ENCODE results near the gene EXOC4.

Gene EXOC4

GRCh38 chr7:134105841-134106240 is 853.0 kb downstream of the EXOC4 start:
- H3K4me1 ChIP-seq (ENCODE audit: control insufficient read depth in 2 of 2, insufficient read depth in 1 of 2, low read depth in 1 of 2, low read length in 2 of 2): no peaks in the 10 kb centered on the region
- H2BK12ac ChIP-seq (ENCODE audit: low read length): no peak overlapping the region
- DNase-seq (ENCODE audit: low spot score): no peak
- H2BK5ac ChIP-seq (ENCODE audit: low read length): no peak overlapping the region
- no peaks in the 10 kb centered on the region for H3K79me1 ChIP-seq (ENCODE audit: low read depth, low read length)
- no peak overlapping the region for H3K14ac ChIP-seq (ENCODE audit: low read length)
- H3K9me3 ChIP-seq (replicated peaks in 1 of 2; ENCODE audit: control insufficient read depth in 2 of 2, insufficient read depth in 1 of 2, low read depth in 1 of 2, low read length in 2 of 2): no peaks in the 10 kb centered on the region
- no peak overlapping the region for H3K18ac ChIP-seq (ENCODE audit: low read length)
- no peak overlapping the region for H2BK120ac ChIP-seq (ENCODE audit: low read depth, low read length)
- H3K23ac ChIP-seq (ENCODE audit: low read depth, low read length, poor library complexity): no peak overlapping the region
- no peak overlapping the region for H2AK5ac ChIP-seq (ENCODE audit: low read depth, low read length)
- no peak overlapping the region for H3K27ac ChIP-seq (replicated peaks; ENCODE audit: low read length)
- H3K9ac ChIP-seq (ENCODE audit: low read depth, low read length, poor library complexity): no peak overlapping the region
- no peaks in the 10 kb centered on the region for H3K27me3 ChIP-seq (ENCODE audit: control insufficient read depth in 3 of 3, insufficient read depth in 3 of 3, low read depth in 1 of 3, low read length in 3 of 3)
- H3K4ac ChIP-seq (ENCODE audit: low read length): no peak overlapping the region
- H3K4me2 ChIP-seq (ENCODE audit: insufficient read depth, low read length, poor library complexity, severe bottlenecking): no peak overlapping the region
- H2AFZ ChIP-seq (ENCODE audit: low read length): no peak overlapping the region
- no peak overlapping the region for H3K4me3 ChIP-seq (ENCODE audit: low read length in 2 of 2)
- no peak overlapping the region for H4K8ac ChIP-seq (ENCODE audit: low read depth, low read length)
- H3K36me3 ChIP-seq (replicated peaks in 1 of 2; ENCODE audit: control insufficient read depth in 2 of 2, insufficient read depth in 2 of 2, low read length in 2 of 2): no peaks in the 10 kb centered on the region
- H4K91ac ChIP-seq (ENCODE audit: low read depth, low read length, poor library complexity): no peak overlapping the region
- no peak overlapping the region for H2BK15ac ChIP-seq (ENCODE audit: low read length)
- WGBS, 2 donors (ENCODE audit: extremely low coverage in 2 of 2, insufficient read length in 2 of 2, insufficient replicate concordance in 1 of 2): no CpG with 5 or more reads among the region's 5 CpGs

GRCh38 chr7:134108802-134109201 is 855.9 kb downstream of the EXOC4 start:
- H2AFZ ChIP-seq (ENCODE audit: low read length): no peak overlapping the region
- no peak overlapping the region for H3K9ac ChIP-seq (ENCODE audit: low read depth, low read length, poor library complexity)
- no peaks in the 10 kb centered on the region for H3K36me3 ChIP-seq (replicated peaks in 1 of 2; ENCODE audit: control insufficient read depth in 2 of 2, insufficient read depth in 2 of 2, low read length in 2 of 2)
- H3K23ac ChIP-seq (ENCODE audit: low read depth, low read length, poor library complexity): no peak overlapping the region
- H2BK5ac ChIP-seq (ENCODE audit: low read length): no peak overlapping the region
- H4K8ac ChIP-seq (ENCODE audit: low read depth, low read length): no peak overlapping the region
- H4K91ac ChIP-seq (ENCODE audit: low read depth, low read length, poor library complexity): no peak overlapping the region
- no peak overlapping the region for H2BK120ac ChIP-seq (ENCODE audit: low read depth, low read length)
- H3K9me3 ChIP-seq (replicated peaks in 1 of 2; ENCODE audit: control insufficient read depth in 2 of 2, insufficient read depth in 1 of 2, low read depth in 1 of 2, low read length in 2 of 2): no peaks in the 10 kb centered on the region
- no peak overlapping the region for H3K14ac ChIP-seq (ENCODE audit: low read length)
- WGBS, 2 donors (ENCODE audit: extremely low coverage in 2 of 2, insufficient read length in 2 of 2, insufficient replicate concordance in 1 of 2): no CpG with 5 or more reads among the region's 2 CpGs
- no peak overlapping the region for H3K18ac ChIP-seq (ENCODE audit: low read length)
- H3K27ac ChIP-seq (replicated peaks; ENCODE audit: low read length): no peak overlapping the region
- H3K79me1 ChIP-seq (ENCODE audit: low read depth, low read length): no peaks in the 10 kb centered on the region
- no peak overlapping the region for H3K4me2 ChIP-seq (ENCODE audit: insufficient read depth, low read length, poor library complexity, severe bottlenecking)
- no peaks in the 10 kb centered on the region for H3K27me3 ChIP-seq (ENCODE audit: control insufficient read depth in 3 of 3, insufficient read depth in 3 of 3, low read depth in 1 of 3, low read length in 3 of 3)
- no peak for DNase-seq (ENCODE audit: low spot score)
- H3K4me3 ChIP-seq (ENCODE audit: low read length in 2 of 2): no peak overlapping the region
- no peaks in the 10 kb centered on the region for H3K4me1 ChIP-seq (ENCODE audit: control insufficient read depth in 2 of 2, insufficient read depth in 1 of 2, low read depth in 1 of 2, low read length in 2 of 2)
- no peak overlapping the region for H3K4ac ChIP-seq (ENCODE audit: low read length)
- H2AK5ac ChIP-seq (ENCODE audit: low read depth, low read length): no peak overlapping the region
- H2BK15ac ChIP-seq (ENCODE audit: low read length): no peak overlapping the region
- no peak overlapping the region for H2BK12ac ChIP-seq (ENCODE audit: low read length)

GRCh38 chr7:134113655-134114054 is 860.8 kb downstream of the EXOC4 start:
- Histone ChIP-seq H2BK120ac (ENCODE audit: low read depth, low read length) (no peak overlapping the region), H2BK12ac (ENCODE audit: low read length) (no peak overlapping the region), H2BK5ac (ENCODE audit: low read length) (no peak overlapping the region), H2AK5ac (ENCODE audit: low read depth, low read length) (no peak overlapping the region), H3K4ac (ENCODE audit: low read length) (no peak overlapping the region), H2AFZ (ENCODE audit: low read length) (no peak overlapping the region), H3K9me3 (replicated peaks in 1 of 2; ENCODE audit: control insufficient read depth in 2 of 2, insufficient read depth in 1 of 2, low read depth in 1 of 2, low read length in 2 of 2) (no peaks in the 10 kb centered on the region), H4K8ac (ENCODE audit: low read depth, low read length) (no peak overlapping the region), H3K4me1 (ENCODE audit: control insufficient read depth in 2 of 2, insufficient read depth in 1 of 2, low read depth in 1 of 2, low read length in 2 of 2) (no peaks in the 10 kb centered on the region), H3K9ac (ENCODE audit: low read depth, low read length, poor library complexity) (no peak overlapping the region), H3K4me3 (ENCODE audit: low read length in 2 of 2) (no peak overlapping the region), H3K27ac (replicated peaks; ENCODE audit: low read length) (no peak overlapping the region), H4K91ac (ENCODE audit: low read depth, low read length, poor library complexity) (no peak overlapping the region), H2BK15ac (ENCODE audit: low read length) (no peak overlapping the region), H3K18ac (ENCODE audit: low read length) (no peak overlapping the region), H3K4me2 (ENCODE audit: insufficient read depth, low read length, poor library complexity, severe bottlenecking) (no peak overlapping the region), H3K23ac (ENCODE audit: low read depth, low read length, poor library complexity) (no peak overlapping the region), H3K14ac (ENCODE audit: low read length) (no peak overlapping the region), H3K27me3 (ENCODE audit: control insufficient read depth in 3 of 3, insufficient read depth in 3 of 3, low read depth in 1 of 3, low read length in 3 of 3) (no peaks in the 10 kb centered on the region), H3K79me1 (ENCODE audit: low read depth, low read length) (no peaks in the 10 kb centered on the region), H3K36me3 (replicated peaks in 1 of 2; ENCODE audit: control insufficient read depth in 2 of 2, insufficient read depth in 2 of 2, low read length in 2 of 2) (no peaks in the 10 kb centered on the region)
- DNase-seq (ENCODE audit: low spot score): no peak

GRCh38 chr7:134114992-134115391 is 862.1 kb downstream of the EXOC4 start:
- Histone ChIP-seq H4K8ac (ENCODE audit: low read depth, low read length) (no peak overlapping the region), H3K9me3 (replicated peaks in 1 of 2; ENCODE audit: control insufficient read depth in 2 of 2, insufficient read depth in 1 of 2, low read depth in 1 of 2, low read length in 2 of 2) (no peaks in the 10 kb centered on the region), H3K14ac (ENCODE audit: low read length) (no peak overlapping the region), H3K4me1 (ENCODE audit: control insufficient read depth in 2 of 2, insufficient read depth in 1 of 2, low read depth in 1 of 2, low read length in 2 of 2) (no peaks in the 10 kb centered on the region), H2AK5ac (ENCODE audit: low read depth, low read length) (no peak overlapping the region), H3K27me3 (ENCODE audit: control insufficient read depth in 3 of 3, insufficient read depth in 3 of 3, low read depth in 1 of 3, low read length in 3 of 3) (no peaks in the 10 kb centered on the region), H3K4me3 (ENCODE audit: low read length in 2 of 2) (no peak overlapping the region), H3K23ac (ENCODE audit: low read depth, low read length, poor library complexity) (no peak overlapping the region), H3K18ac (ENCODE audit: low read length) (no peak overlapping the region), H2BK12ac (ENCODE audit: low read length) (no peak overlapping the region), H3K27ac (replicated peaks; ENCODE audit: low read length) (no peak overlapping the region), H2BK120ac (ENCODE audit: low read depth, low read length) (no peak overlapping the region), H2BK5ac (ENCODE audit: low read length) (no peak overlapping the region), H3K4me2 (ENCODE audit: insufficient read depth, low read length, poor library complexity, severe bottlenecking) (no peak overlapping the region), H3K4ac (ENCODE audit: low read length) (no peak overlapping the region), H3K79me1 (ENCODE audit: low read depth, low read length) (no peaks in the 10 kb centered on the region), H4K91ac (ENCODE audit: low read depth, low read length, poor library complexity) (no peak overlapping the region), H2BK15ac (ENCODE audit: low read length) (no peak overlapping the region), H3K36me3 (replicated peaks in 1 of 2; ENCODE audit: control insufficient read depth in 2 of 2, insufficient read depth in 2 of 2, low read length in 2 of 2) (no peaks in the 10 kb centered on the region), H2AFZ (ENCODE audit: low read length) (no peak overlapping the region), H3K9ac (ENCODE audit: low read depth, low read length, poor library complexity) (no peak overlapping the region)
- no CpG with 5 or more reads among the region's 4 CpGs for WGBS, 2 donors (ENCODE audit: extremely low coverage in 2 of 2, insufficient read length in 2 of 2, insufficient replicate concordance in 1 of 2)
- DNase-seq (ENCODE audit: low spot score): no peak
